ENCODE measurements around the gene LTB4R.
"Not testable (repeated sequence)": the region's sequence is repeated elsewhere in the genome, so short reads cannot be mapped to it uniquely, and the experiment has no call there.

DNA sequence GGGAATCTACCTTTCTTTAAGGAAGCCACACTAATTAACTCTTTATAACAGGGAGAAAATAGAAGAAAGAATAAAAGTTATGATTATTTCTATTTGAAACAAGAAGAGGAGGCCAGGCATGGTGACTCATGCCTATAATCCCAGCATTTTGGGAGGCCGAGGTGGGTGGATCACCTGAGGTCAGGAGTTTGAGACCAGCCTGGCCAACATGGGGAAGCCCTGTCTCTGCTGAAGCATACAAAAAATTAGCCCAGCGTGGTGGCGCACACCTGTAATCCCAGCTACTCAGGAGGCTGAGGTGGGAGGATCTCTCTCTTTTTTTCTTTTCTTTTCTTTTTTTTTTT, 43.2 kb downstream of the LTB4R start:
- not testable (repeated sequence) for TF ChIP-seq CTCF, POLR2A (IDR thresholded peaks at IDR 0.05)
